ENCODE data around the gene RAB4A.
"Not testable (repeated sequence)": the region's sequence is repeated elsewhere in the genome, so short reads cannot be mapped to it uniquely, and the experiment has no call there.

Gene RAB4A

GRCh38 chr1:229272164-229273158, 1.6 kb downstream of the RAB4A start:
- DNase-seq: no peak

DNA sequence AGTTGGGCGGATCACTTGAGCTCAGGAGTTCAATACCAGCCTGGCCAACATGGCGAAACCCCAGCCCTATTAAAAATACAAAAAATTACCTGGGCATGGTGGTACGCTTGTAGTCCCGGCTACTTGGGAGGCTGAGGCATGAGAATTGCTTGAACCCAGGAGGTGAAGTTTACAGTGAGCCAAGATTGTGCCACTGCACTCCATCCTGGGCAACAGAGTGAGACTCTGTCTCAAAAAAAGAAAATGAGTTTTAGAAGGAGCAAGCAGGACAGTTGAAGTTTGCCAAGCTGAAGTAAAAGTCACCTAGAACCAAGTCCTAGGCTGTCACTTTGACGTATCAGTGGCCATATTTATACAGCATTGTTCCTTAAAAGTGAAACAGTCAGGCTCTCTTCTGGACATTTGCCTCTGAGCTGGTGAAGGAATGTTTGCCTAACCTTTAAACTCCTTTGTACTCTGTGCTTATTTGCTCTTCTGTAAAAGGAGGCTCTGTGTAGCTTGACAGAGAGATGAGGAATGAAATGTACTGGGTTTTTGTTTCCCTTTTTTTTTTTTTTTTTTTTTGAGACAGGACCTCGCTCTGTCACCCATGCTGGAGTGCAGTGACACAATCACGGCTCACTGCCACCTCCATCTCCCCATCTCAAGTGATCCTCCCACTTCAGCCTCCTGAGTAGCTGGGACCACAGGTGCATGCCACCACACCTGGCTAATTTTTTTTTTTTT, 2.8 kb downstream of the RAB4A start:
- DNase-seq: no peak

DNA sequence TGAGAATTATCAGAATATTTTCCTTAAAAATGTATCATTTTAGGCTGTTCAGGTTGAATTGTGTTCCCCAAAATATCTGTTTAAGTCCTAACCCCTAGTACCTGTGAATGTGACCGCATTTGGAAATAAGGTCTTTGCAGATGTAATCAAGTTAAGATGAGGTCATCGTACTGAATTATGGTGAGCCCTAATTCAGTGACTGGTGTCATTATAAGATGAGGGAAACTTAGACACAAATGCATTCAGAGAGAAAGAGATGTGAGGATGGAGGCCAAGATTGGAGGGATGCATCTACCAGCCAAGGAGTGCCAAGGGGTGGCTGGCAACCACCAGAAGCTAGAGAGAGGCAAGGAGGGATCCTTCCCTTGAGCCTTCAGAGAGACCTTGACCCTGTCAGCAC, 4.1 kb downstream of the RAB4A start:
- DNase-seq: no peak

DNA sequence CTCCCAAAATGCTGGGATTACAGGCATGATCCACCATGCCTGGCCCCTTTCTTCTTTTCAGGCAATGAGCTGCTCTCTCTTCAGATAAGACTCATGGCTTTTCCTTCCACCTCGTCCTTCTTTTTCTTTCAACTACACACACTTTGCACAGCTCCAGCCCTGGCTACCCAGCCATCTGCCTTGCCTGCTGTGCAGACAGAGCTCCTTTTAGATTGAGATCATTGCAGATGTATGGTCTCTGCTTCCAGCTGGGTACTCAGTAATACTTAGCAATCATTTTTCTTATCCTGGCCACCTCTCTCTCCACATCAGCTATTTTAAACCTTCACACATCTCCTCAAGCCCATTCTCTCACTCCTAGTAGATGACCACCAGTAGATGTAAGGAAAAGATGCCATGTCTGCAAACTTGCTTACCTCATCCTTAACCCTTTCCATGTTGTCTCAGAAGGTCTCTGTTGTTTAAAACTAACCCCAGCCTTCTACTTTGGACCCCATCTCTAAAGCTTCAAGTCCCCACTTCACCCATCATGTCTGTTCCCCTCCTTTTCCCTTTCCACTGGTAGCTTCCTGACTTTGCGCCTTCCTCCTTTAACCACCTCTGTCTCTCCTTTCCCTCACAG, 7.3 kb downstream of the RAB4A start:
- DNase-seq: no peak

GRCh38 chr1:229279242-229279641, 8.3 kb downstream of the RAB4A start:
- no peak for DNase-seq

DNA sequence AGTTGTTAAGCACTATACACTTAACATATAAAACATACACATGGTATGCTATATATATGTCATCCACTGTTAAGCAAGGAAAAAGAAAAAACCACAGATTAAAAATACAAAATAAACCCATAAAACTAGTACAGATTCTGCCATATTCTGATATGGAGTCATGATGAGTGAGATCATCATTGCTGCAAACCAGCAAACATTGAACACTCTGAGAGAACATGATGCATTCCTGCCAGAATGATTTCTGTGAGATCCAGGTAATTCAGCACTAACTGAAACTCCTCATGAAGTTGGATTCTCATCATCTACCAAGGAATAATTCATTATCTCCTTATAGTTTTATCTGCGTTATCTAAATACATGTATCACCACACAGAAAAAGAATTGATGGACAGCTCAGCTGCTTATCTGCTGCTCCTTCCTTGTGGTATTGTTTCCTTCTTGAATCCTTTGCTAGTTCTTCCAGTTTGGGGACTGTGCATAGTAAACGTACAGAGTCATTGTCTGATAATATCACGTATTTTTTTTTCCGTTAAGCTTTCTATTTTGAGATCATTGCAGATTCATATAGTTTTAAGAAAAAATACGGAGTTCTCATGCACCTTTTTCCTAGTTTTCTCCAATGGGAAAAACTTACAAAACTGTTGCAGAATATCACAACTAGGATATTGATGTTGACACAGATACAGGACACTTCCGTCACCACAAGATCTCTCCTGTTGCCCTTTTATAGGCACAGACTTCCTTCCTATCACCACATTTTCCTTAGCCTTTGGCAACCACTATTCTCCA, 9.3 kb downstream of the RAB4A start:
- no peak for DNase-seq

GRCh38 chr1:229280921-229281320, 10.0 kb downstream of the RAB4A start:
- DNase-seq: no peak

GRCh38 chr1:229281339-229281926, 10.5 kb downstream of the RAB4A start:
- no peak for DNase-seq

- no peak for DNase-seq
Measured at GRCh38 chr1:229282295-229282823, 11.4 kb downstream of the RAB4A start.

- DNase-seq: no peak
Measured at GRCh38 chr1:229283183-229283611, 12.3 kb downstream of the RAB4A start.

DNA sequence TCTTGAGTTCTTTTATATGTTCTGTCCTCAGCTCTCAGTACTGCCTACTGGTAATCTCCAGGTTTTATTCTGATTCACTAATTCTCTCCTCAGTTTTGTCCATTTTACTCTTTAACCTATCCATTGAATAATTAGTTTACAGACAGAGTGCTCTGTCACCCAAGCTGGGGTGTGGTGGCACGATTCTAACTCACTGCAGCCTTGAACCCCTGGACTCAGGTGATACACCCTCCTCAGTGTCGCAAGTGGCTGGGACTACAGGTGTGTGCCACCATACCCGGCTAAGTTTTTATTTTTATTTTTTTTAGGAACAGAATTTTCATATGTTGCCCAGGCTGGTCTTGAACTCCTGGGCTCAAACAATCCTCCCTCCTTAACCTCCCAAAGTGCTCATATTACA, 14.0 kb downstream of the RAB4A start:
- DNase-seq: no peak

GRCh38 chr1:229285440-229285839, 14.5 kb downstream of the RAB4A start:
- no peak for DNase-seq

DNA sequence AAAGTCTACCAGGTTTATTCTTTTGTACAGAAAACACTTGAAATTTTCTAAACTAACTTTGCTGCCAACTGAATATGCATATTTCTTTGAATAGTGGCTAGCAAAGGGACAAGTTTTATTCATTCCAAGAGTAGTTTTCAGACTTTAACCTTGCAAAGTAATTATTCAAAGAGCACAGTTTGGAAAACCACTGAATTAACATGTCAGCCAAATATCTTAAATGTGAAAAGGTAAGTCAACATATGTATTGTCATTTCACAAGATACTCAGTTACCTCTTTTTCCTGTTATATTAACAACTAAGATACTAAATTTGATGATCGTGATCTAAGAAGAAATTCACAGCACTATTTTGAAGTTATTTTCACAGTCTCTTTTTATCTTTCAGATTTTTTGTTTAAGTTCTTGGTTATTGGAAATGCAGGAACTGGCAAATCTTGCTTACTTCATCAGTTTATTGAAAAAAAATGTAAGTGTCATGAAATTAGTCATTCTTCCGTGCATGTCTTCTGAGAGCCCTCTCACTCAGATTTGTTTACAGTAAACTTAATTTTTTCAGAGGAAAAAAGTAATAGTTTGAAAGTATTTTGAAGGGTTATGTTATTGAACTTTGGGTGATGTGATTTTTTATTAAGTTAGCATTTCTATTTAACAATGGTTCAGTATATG, 15.3 kb downstream of the RAB4A start:
- no peak for DNase-seq

GRCh38 chr1:229287267-229287666, 16.4 kb downstream of the RAB4A start:
- DNase-seq: no peak

DNA sequence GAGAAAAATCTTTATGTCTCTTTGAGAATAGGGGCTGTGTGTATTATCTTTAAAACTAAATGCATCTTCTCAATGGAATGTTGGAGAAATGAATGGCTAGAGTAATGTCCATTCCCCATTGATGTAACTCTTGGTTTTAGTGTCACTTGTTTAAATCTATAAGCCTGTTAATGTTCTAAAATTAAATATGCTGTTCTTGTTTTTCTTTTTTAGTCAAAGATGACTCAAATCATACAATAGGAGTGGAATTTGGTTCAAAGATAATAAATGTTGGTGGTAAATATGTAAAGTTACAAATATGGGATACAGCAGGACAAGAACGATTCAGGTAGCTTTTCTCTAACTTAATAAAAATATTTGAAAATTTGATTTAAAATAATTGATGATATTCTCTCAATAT, 17.6 kb downstream of the RAB4A start:
- DNase-seq: no peak

DNA sequence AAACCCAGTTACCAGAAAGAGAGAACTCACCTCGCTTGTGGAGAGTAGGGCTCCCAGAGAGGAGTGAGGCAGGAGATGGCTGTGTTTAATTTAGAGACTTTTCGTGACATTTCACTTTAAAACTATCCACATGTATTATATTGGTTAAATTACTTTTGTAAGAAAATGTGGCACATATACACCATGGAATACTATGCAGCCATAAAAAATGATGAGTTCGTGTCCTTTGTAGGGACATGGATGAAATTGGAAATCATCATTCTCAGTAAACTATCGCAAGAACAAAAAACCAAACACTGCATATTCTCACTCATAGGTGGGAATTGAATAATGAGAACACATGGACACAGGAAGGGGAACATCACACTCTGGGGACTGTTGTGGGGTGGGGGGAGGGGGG, 20.8 kb downstream of the RAB4A start:
- not testable (repeated sequence) for DNase-seq

DNA sequence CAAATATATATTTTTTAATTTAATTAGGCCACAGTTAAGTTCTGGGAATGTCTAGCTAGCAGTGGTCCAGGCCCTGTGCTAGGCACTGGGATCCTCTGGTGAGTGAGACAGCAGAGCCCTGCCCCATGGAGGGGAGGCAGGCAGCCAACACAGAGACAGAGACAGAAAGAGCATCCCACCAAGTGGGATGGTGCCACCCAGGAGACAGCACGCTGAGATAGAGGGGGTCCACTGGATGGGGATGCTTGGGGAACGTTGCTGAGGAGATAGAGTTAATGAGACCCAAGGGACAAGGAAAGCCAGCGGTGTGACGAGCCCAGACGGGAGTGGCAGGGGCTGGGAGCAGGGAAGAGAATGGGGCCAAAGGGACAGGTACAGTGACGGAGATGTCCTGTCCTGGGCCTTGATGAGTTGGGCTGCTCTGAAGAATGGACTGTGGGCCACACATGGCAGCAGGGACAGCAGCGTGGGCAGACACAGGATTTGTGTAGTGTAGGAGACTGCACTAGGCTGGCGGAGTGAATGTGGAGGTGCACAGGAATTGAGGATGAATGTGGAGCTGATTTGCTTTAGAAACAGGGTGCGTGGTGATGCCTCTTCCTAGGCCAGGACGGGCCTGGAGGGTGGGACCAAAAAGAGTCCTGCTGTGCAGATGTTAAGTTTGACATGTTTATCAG, 22.8 kb downstream of the RAB4A start:
- no peak for DNase-seq

GRCh38 chr1:229295745-229296144, 24.8 kb downstream of the RAB4A start:
- DNase-seq: no peak

DNA sequence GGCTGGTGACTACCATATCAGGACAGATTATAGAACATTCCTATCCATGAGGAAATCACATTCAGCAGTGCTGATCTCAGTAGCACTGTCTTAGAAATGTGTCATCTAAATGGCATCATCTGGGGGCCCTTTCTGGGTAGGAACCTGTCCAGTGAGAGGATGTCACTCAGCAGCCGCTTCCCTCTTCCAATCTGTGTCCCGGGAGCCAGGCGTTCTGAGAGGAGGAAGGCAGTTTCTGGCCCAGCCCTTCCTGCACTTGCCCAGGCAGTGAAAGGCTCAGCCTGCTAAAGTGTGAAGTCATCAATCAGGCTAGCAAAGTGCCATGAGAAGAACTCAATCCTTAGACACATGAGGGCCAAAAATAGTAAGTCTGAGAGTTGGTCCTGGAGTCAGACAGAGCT, 25.6 kb downstream of the RAB4A start:
- no peak for DNase-seq

DNA sequence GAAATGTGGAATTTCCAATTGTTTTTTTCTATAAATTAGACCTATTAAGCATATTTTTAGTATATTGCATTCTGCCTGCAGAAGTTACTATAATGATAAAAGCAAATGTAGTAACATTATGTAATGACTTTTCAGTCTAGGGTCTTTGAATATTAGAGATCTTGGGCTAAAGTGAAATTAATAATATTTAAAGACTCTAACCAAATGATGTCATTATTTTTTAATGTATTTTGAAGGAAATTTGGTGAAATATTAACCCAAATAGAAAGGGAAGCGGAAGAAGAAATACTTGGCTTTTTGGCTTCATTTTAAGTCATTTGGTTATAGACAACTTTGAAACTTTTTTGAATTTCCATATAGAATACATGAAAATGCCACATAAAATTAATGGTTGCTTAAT, 26.8 kb downstream of the RAB4A start:
- no peak for DNase-seq

GRCh38 chr1:229298420-229298819, 27.5 kb downstream of the RAB4A start:
- no peak for DNase-seq

Measured in cortex of kidney (tissue), 1 donor.